Aorta (tissue), 5 donors: ENCODE data around the gene IL26. TPM values are rescaled to one million over a fixed set of nuclear protein-coding genes. Genes with fewer than 3 reads are reported as not detected.

Experiments
- ATAC-seq: fragments of 200-7000 bp; cut with Tn5 transposase; one replicate; pipeline ENCODE4 v1.9.1; 2022; ENCODE audit warnings: moderate library complexity; ENCODE audit not compliant: low FRiP score
- DNase-seq, 2 donors: peaks; one replicate each; pipeline ENCODE4 v3.0.0-alpha.2; 2020
- H3K27ac ChIP-seq, 2 donors: one replicate each; pipeline ENCODE4 v1.5.1; 2013; ENCODE audit warnings: low read length in 2 of 2, mild to moderate bottlenecking in 2 of 2, moderate library complexity in 2 of 2, control low read depth in 1 of 2, inconsistent platforms in 1 of 2, low read depth in 1 of 2
- H3K27me3 ChIP-seq, 2 donors: one replicate each; pipeline ENCODE4 v1.6.1; 2013; ENCODE audit warnings: control low read depth in 1 of 2, low read length in 1 of 2, mild to moderate bottlenecking in 1 of 2, moderate library complexity in 1 of 2; ENCODE audit not compliant: insufficient read depth in 2 of 2, control insufficient read depth in 1 of 2
- H3K36me3 ChIP-seq, 2 donors: one replicate each; pipeline ENCODE4 v1.6.1; 2013; ENCODE audit warnings: control low read depth in 1 of 2, low read length in 1 of 2, mild to moderate bottlenecking in 1 of 2; ENCODE audit not compliant: insufficient read depth in 2 of 2, control insufficient read depth in 1 of 2
- H3K4me1 ChIP-seq, 2 donors: one replicate each; pipeline ENCODE4 v1.6.1; 2013; ENCODE audit warnings: low read length in 2 of 2, control low read depth in 1 of 2, mild to moderate bottlenecking in 1 of 2, moderate library complexity in 1 of 2; ENCODE audit not compliant: insufficient read depth in 2 of 2, control insufficient read depth in 1 of 2
- H3K4me3 ChIP-seq, 2 donors: one replicate each; pipeline ENCODE4 v1.5.1; 2013; ENCODE audit warnings: low read length in 2 of 2, control low read depth in 1 of 2, mild to moderate bottlenecking in 1 of 2
- H3K9me3 ChIP-seq: one replicate; pipeline ENCODE4 v1.6.1; 2013; ENCODE audit warnings: mild to moderate bottlenecking, low read length; ENCODE audit not compliant: control insufficient read depth
- WGBS, 2 donors: extraction: QIAGEN DNeasy Blood & Tissue Kit; methylation state at CpG; one replicate each; pipeline ENCODE4 v1.1.7; 2013; 5-methylcytosine and 5-hydroxymethylcytosine counted together
- intact Hi-C, 2 donors: fragments of 100-400 bp; cut with DNase I; formaldehyde crosslinking; loops; one replicate each; pipeline versions ENCODE4 v1.14.2 to v1.15.0; 2022
- polyA plus RNA-seq, 2 donors: library from polyadenylated mRNA; stranded (reverse); fragments of 200-250 nt; gene quantifications; one replicate each; pipeline ENCODE4 v1.2.3, GENCODE V29; 2013
- total RNA-seq, 2 donors: library from RNA; stranded (reverse); fragmentation: NEBNext Ultra II Directional; extraction: Animal tissue kit (Norgen Biotek cat#: 25700); gene quantifications; one replicate each; pipeline ENCODE4 v1.2.1, GENCODE V29; 2021
- donor health status: healthy with polysubstance abuse.
- donor health status: Bipolar disorder and iron deficiency.
- donor health status: DM: no; HTN: no; CAD: no.
- donor health status: DM: no; HTN: no; CAD: no.
- donor health status: DM: yes; HTN: yes; CAD: no.

Gene IL26
- total and polyA plus RNA-seq, 4 donors = not detected

- no peak overlapping the region for H3K27ac ChIP-seq
- DNase-seq = no peak
- no peaks in the 10 kb centered on the region for H3K36me3 ChIP-seq
- H3K27me3 ChIP-seq = no peaks in the 10 kb centered on the region
- H3K9me3 ChIP-seq = no peaks in the 10 kb centered on the region
- H3K4me1 ChIP-seq = no peaks in the 10 kb centered on the region
- intact Hi-C loops = no loop called here
- no peak for ATAC-seq
- H3K4me3 ChIP-seq = no peak overlapping the region
- WGBS, 2 donors = 94 to 96% methylated on average over 6 of the region's 6 CpGs
These were observed 20.7 kb upstream of the IL26 start for GRCh38 chr12:68246350-68246749.

DNA sequence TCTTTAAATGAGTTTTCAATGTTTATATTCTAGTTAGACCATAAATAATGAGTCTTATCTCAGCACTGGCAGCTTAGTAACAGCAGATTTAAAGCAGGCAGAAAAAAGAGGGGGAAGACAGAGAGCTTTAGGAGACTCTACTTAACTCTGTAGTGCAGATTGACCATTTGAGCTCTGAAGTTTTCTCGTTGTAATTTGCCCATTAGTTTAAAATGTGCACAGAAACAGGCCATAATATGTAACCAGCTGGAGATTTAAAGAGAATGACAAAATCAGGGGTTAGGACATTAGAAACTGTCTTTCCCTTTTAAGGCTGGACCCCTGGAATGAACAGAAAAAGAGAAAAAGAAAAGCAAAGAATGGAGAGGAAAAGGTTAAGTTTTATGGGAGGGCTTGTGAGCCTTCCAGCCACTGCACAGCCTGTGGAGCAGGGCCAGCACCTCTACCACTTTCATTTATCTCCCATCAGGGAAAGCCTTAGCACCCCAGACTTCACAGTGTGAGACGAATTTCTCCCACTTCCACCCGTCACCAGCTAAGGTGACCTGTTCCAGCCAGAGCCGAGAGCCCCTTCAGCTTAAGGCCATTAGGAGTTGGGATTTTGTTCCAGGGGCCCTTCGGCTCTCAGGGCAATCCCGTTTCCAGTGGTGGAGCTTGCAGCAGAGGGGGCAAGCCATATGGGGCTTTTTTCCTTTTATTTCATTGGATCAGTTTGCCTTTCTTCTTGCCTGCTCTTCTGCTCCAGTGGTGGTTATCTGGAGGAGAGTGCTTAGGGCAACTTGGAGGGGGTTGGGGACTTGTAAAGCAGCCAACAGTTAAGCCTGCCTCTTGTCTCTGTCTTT is 19.8 kb upstream of the IL26 start:
- no peaks in the 10 kb centered on the region for H3K9me3 ChIP-seq
- no peaks in the 10 kb centered on the region for H3K4me1 ChIP-seq
- no peaks in the 10 kb centered on the region for H3K27me3 ChIP-seq
- ATAC-seq (peak; percentile 40), DNase-seq (no peak)
- peak overlapping the region in 1 of 2 donors; percentile 28 for H3K4me3 ChIP-seq
- WGBS, 2 donors = 4 to 8% methylated on average over 6 of the region's 6 CpGs
- intact Hi-C loops = no loop called here
- no peaks in the 10 kb centered on the region for H3K36me3 ChIP-seq
- no peak overlapping the region for H3K27ac ChIP-seq

- H3K4me1 ChIP-seq = no peaks in the 10 kb centered on the region
- DNase-seq (no peak), ATAC-seq (no peak)
- no peak overlapping the region for H3K27ac ChIP-seq
- H3K4me3 ChIP-seq = no peak overlapping the region
- H3K9me3 ChIP-seq = no peaks in the 10 kb centered on the region
- H3K36me3 ChIP-seq = no peaks in the 10 kb centered on the region
- intact Hi-C loops = no loop called here
- no peaks in the 10 kb centered on the region for H3K27me3 ChIP-seq
These were observed 17.2 kb upstream of the IL26 start for GRCh38 chr12:68242777-68243176.

DNA sequence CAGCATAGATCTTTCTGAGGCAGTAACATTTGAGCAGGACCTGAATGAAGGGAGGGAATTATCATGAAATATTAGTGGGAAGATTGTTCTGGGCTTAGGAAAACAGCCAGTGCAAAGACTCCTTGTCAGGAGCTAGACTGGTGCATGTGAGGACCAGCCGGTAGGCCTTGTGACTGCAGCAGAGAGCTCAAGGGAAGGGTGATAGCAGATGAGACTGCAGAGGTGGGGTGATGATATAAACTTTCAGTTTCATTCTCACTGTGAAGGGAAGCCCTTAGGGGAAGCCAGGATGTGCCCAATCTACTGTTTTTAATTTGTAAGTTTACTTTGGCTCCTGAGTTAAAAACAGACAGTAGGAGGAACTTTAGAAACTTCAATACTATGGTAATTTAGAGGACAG is 15.4 kb upstream of the IL26 start:
- Histone ChIP-seq H3K27ac (no peak overlapping the region), H3K9me3 (no peaks in the 10 kb centered on the region), H3K4me1 (peaks cover 0 to 3% of the 10 kb centered on the region in 2 donors), H3K27me3 (no peaks in the 10 kb centered on the region), H3K4me3 (no peak overlapping the region), H3K36me3 (no peaks in the 10 kb centered on the region)
- intact Hi-C loops = no loop called here
- 51 to 74% methylated on average over 1 of the region's 1 CpG for WGBS, 2 donors
- ATAC-seq = peak; percentile 59
- peak in 1 of 2 donors; percentile 60 for DNase-seq

GRCh38 chr12:68240079-68240478 is 14.5 kb upstream of the IL26 start:
- intact Hi-C loops = no loop called here
- no peaks in the 10 kb centered on the region for H3K36me3 ChIP-seq
- H3K4me3 ChIP-seq = no peak overlapping the region
- H3K27ac ChIP-seq = no peak overlapping the region
- no peak for DNase-seq
- H3K4me1 ChIP-seq = peaks cover 0 to 3% of the 10 kb centered on the region in 2 donors
- peak; percentile 72 for ATAC-seq
- WGBS, 2 donors = 0 to 6% methylated on average over 1 of the region's 1 CpG
- H3K27me3 ChIP-seq = no peaks in the 10 kb centered on the region
- no peaks in the 10 kb centered on the region for H3K9me3 ChIP-seq

GRCh38 chr12:68239309-68239982 is 13.8 kb upstream of the IL26 start:
- Histone ChIP-seq H3K36me3 (no peaks in the 10 kb centered on the region), H3K27me3 (no peaks in the 10 kb centered on the region), H3K4me3 (no peak overlapping the region), H3K9me3 (no peaks in the 10 kb centered on the region), H3K4me1 (peaks cover 0 to 3% of the 10 kb centered on the region in 2 donors), H3K27ac (no peak overlapping the region)
- intact Hi-C loops = no loop called here
- ATAC-seq (no peak), DNase-seq (no peak)
- 66% methylated on average over 6 of the region's 6 CpGs for WGBS, 2 donors

- Histone ChIP-seq H3K4me3 (no peak overlapping the region), H3K36me3 (no peaks in the 10 kb centered on the region), H3K27ac (no peak overlapping the region), H3K27me3 (no peaks in the 10 kb centered on the region), H3K9me3 (no peaks in the 10 kb centered on the region), H3K4me1 (peaks cover 0 to 3% of the 10 kb centered on the region in 2 donors)
- ATAC-seq = no peak
- DNase-seq = no peak
- 5% methylated on average over 2 of the region's 2 CpGs for WGBS, 2 donors
- intact Hi-C loops = no loop called here
These were observed 12.0 kb upstream of the IL26 start for GRCh38 chr12:68237619-68238018.

GRCh38 chr12:68237078-68237477 is 11.5 kb upstream of the IL26 start:
- no peaks in the 10 kb centered on the region for H3K27me3 ChIP-seq
- intact Hi-C loops = no loop called here

More at GRCh38 chr12:68237078-68237477, 11.5 kb upstream of the IL26 start:
- H3K4me1 ChIP-seq = peaks cover 0 to 3% of the 10 kb centered on the region in 2 donors
- ATAC-seq (no peak), DNase-seq (no peak)
- peak overlapping the region in 1 of 2 donors; percentile 56 for H3K27ac ChIP-seq
- H3K9me3 ChIP-seq = no peaks in the 10 kb centered on the region
- no peaks in the 10 kb centered on the region for H3K36me3 ChIP-seq
- peak overlapping the region in 1 of 2 donors; percentile 32 for H3K4me3 ChIP-seq
- 57 to 71% methylated on average over 2 of the region's 2 CpGs for WGBS, 2 donors
